HG02763 (cell line): Measurements from ENCODE around the gene DNAJC30.
"Not testable (repeated sequence)": the region's sequence is repeated elsewhere in the genome, so short reads cannot be mapped to it uniquely, and the experiment has no call there.

Experiments used
- ATAC-seq: cut with Tn5 transposase; IDR thresholded peaks from one replicate; pipeline ENCODE4 v1.9.1; 2021; ENCODE audit warnings: mild to moderate bottlenecking, moderate library complexity; ENCODE audit not compliant: unreplicated experiment

DNAJC30 gene

DNA sequence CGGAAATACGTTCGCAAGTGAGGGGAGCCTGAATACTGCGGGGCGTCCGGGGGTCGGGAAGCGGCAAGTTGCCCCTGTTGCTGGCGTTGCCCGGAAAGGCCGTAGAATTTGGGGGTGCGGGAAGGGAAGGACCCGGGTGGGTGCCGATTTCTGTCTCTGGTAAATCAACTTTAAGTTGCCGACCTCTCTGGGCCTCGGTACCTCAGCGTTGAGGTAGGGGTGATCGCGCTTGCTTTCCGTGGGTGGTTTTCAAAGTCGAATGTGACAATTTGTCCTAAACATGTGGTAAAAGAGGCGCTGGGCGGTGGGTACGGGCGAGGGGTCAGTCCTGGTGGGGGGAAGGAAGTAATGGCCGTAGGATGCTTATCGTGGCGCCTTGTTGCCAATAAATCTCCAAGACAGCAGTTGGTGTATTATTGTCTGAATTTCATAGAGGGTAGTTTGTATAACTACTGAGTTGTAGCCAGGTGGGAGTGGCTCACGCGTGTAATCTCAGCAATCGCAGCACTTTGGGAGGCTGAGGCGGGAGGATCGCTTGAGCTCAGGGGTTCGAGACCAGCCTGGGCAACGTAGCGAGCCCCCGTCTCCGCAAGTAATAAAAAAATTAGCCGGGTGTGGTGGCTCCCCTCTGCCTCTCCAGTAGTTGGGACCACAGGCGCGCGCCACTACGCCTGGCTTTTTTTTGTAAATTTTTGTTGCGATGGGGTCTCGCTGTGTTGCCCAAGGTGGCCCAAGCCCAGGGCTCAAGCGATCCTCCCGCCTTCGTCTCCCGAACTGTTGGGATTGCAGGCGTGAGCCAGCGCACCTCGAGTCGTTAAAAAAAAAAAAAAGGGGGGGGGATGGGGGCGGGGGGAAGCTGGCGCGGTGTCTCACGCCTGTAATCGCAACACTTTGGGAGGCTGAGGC lies 788 bp upstream of the DNAJC30 start:
- ATAC-seq: no peak

DNA sequence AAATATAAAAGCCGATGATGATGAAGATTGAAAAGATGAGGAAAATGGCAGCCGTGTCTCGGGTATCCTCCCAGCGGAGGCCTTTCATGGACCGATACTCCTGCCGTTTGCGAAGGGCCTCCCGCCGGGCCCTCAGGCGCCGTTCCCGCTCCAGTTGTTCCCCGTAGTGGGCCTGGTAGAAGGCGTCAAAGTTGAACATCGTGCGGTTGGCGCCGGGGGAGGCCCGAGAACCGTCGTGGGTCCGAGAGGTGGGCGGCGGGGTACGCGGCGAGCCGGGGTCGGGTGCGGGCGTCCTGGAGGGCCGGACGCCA lies 553 bp downstream of the DNAJC30 start:
- ATAC-seq: no peak

DNA sequence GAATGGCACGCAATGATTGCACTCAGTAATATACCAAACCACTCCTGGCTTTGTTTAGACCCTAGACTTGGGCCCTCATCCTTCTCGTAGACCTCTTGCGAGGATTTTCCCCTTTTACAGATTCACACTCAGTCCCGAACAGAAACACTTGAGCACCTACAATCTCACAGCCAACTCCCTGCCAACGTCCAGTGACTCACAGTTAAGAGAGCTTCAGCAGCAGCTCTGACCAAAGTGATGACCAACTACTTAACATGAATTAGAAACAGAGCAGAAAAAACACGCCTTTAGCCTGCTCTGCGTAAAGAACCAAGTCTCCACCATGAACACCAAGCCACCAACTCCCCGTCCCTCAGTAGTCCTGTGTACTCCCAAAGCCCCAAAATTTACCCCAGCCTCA lies 2.2 kb downstream of the DNAJC30 start:
- ATAC-seq: no peak

DNA sequence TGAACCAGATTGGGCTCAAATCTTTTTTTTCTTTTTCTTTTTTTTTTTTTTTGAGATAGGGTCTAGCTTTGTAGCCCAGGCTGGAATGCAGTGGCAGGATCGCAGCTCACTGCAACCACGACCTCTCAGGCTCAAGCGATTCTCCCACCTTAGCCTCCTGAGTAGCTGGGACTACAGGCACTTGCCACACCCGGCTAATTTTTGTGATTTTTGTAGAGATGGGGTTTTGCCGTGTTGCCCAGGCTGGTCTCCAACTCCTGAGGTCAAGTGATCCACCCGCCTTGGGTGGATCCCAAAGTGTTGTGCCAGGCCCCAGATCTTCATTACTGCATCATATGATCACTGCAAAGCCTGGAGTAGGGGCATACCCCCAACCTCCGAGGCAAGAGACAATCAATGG lies 2.8 kb downstream of the DNAJC30 start:
- no peak for ATAC-seq

DNA sequence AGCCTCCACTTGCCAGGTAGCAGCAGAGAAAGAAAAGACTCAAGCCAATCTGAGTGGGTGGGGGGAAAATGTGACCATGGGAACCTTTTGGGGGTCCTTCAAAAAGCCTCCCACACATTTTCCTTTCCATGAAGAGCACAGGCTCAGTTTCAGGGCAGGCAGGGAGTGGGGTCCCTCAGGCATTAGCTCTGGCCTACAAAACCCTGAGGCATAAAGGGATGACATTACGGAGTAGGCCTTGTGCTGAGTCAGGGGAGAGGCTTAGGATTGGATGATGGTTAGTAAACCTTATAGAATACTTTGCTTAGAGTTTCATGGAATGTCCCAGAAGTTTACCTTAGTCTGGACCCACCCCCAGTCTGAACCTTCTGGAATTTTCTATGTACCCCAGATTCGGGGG lies 3.5 kb downstream of the DNAJC30 start:
- no peak for ATAC-seq

DNA sequence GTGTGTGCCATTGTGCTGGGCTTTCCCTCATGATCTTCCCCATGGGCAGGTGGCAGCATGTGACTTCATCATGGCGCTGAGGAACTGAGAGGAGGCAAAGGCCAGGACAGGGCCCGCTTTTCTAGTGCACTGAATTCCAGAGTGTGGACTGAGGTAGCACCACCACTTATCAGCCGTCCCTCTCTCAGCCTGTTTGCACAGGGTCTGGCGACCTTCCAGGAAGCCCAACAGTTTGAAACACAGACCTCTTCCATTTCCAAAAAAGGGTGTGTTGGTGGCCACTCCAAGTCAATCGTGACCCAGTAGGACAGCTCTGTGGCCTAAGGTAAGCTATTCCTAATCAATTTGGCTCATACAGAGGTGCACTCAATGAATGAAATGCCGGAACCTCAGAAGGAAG lies 4.4 kb downstream of the DNAJC30 start:
- no peak for ATAC-seq

DNA sequence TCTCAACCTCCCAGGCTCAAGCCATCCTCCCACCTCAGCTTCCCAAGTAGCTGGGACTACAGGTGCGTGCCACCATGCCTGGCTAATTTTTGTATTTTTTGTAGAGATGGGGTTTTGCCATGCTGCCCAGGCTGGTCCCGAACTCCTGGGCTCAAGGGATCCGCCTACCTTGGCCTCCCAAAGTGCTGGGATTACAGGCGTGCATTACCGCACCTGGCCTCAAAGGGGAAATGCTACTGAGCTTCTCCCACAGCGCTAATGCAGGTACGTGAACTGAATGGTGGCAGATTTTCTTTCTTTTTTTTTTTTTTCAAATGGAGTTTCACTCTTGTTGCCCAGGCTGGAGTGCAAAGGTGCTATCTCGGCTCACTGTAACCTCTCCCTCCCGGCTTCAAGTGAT lies 7.2 kb downstream of the DNAJC30 start:
- ATAC-seq: not testable (repeated sequence)

DNA sequence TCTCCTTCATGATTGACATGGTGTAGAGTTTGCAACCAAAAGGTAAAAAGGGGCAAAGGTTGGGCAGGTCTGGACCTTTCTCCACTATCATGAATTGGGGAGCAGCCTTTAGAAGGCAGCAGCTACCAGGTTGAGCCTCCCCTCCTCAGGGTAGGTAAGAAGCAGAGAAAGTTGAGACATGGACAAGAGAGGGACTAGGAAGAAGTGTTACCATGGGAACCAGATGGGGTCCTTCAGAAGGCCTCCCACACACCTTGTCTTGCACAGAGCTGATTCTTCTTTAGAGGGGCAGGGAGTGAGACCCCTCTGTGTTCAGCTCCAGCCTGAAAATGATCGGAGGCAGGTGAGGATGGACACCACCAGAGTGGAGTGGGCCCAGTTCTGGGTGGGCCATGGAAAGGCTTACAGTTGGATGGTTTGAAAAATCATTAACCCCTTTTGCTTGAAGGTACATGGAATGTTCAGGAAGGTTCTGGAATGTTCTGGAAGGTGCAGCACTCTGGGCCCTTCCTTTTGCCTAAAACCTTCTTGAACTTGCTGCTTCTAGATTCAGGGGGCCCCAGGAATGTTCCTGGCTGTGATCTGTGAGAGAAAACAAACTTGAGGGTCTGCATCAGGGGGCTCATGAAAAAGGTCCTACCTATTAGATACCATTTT lies 8.7 kb downstream of the DNAJC30 start:
- ATAC-seq: no peak

DNA sequence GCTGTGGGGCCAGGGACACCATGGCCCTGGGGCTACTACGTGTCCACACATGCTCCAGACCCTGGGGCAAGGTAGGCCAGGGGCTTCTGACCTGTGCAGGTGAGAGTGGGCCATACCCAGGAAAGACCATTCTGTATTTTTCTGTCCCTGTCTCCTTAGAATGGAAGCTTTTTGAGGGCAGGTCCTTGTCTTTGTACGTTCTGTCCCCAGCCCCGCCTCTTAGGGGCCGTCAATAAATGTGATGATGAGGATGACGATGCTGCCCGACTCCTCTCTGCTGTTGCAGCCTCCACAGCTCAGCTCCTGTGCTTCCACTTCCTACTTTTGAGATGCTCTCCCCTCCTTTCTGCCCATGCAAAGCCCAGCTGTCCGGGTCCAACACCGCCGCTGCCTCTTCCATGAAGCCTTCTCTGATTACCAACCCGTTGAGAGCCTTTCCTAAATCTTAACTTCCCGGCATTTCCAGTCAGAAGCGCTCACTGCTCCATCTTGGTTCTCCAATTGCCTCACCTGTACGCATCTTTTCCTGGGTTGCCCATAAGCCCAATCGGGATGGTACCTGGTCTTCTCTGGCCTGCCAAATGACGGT lies 11.3 kb downstream of the DNAJC30 start:
- no peak for ATAC-seq

DNA sequence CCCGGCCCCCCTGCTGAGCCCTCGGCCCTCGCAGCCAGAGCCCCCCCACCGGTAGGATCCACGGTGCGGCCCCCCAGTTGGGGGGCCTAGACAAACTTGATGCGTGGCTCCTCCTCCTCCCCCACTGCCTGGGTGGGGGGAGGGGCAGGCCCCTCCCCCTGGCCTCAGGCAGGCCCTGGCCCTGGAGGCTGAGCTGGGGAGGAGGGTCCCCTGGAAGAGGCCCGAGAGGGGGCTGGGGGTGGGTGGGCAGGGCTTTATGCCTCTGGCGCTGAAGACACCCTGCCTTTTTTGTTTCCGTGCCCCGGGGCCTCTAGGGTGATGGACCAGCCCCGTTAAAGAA lies 12.0 kb downstream of the DNAJC30 start:
- ATAC-seq: no peak

DNA sequence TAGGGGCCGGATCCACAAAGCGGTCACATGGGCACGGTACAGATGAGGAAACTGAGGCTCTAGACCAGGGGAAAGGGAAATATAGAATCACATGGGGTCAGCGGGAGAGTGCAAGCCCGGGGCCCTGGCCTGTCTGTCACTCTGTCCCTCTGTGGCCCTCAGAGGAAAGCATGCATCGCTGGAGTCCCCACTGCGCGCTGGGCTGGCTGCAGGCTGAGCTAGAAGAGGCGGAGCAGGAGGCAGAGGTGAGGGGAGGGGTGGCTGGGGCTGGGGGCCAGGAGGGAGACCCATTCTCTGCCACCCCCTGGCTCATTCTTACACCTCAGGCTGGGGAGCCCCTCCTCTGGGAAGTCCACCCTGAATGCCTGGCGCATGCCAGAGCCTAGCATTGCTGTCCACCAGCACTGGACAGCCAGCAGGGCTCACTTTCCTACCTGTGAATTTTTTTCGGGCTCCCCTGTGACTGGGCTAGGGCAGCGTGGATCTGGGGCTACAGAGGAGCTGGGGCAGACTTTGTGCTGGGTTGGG lies 13.3 kb downstream of the DNAJC30 start:
- no peak for ATAC-seq

DNA sequence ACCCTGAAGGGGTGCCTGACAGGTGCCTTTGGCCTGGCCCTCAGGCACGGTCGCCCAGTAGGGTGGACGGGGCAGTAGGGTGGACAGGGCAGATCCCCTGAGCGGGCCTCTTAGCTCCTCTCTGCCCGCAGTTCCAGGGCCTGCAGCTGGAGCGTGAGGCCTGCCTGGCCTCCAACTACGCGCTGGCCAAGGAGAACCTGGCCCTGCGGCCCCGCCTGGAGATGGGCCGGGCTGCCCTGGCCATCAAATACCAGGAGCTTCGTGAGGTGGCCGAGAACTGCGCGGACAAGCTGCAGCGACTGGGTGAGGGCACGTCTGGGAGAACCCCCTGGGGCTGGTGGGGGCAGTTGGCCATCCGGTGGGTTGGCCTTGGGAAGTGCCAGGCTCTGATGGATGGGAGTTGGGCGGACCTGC lies 14.0 kb downstream of the DNAJC30 start:
- ATAC-seq: no peak

DNA sequence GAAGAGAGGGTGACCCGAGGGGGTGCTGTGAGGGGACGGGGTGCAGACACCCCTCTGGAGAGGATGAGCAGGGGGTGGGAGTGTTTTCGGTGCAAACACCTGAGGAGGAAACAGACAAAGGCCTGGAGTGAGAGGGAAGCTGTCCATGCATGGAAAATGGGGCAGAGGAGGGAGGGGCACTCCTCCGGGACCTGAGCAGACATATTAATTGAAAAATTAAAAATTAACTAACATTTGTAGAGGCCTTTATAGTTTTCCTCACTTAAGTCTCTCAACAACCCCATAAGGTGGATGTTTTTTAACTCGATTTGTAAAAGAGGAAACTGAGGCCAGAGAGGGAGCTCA lies 14.4 kb downstream of the DNAJC30 start:
- no peak for ATAC-seq

DNA sequence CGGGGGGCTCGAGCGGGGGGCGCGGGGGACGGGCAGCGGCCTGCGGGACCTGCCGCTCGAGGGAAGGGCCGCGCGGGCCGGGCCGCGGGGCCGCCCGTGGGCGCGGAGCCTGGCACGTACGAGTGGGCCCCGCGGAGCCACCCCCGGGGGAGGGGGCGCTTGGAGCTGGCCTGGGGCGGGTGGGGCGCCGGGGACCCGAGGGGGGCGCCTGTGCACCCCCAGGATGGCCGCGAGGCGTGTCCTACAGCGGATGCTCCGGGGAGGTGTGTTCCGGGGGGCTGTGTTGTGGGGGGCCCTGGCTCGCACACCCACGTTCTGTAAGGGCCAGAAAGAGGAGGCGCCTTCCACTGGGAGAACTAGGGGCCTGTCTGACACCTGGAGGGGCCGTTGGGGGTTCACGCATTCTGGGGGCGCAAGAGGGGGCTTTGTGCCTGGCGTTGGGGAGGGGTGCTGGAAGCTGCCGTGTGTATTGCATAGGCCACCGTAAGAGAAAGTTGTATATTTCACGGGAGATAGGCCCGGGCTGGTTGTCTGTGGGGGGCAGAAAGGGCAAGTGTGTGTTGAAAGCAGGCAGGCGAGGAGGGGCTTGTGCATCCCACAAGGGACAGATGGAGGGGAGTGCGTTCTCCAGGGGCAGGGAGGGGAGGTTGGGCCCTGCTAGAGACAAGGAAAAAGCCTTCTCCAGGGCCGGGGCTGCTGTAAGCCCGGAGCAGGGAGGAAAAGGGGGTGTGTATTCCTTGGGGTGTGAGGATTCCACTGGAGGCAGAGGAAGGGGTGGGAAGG lies 15.0 kb downstream of the DNAJC30 start:
- peak; percentile 19 for ATAC-seq

DNA sequence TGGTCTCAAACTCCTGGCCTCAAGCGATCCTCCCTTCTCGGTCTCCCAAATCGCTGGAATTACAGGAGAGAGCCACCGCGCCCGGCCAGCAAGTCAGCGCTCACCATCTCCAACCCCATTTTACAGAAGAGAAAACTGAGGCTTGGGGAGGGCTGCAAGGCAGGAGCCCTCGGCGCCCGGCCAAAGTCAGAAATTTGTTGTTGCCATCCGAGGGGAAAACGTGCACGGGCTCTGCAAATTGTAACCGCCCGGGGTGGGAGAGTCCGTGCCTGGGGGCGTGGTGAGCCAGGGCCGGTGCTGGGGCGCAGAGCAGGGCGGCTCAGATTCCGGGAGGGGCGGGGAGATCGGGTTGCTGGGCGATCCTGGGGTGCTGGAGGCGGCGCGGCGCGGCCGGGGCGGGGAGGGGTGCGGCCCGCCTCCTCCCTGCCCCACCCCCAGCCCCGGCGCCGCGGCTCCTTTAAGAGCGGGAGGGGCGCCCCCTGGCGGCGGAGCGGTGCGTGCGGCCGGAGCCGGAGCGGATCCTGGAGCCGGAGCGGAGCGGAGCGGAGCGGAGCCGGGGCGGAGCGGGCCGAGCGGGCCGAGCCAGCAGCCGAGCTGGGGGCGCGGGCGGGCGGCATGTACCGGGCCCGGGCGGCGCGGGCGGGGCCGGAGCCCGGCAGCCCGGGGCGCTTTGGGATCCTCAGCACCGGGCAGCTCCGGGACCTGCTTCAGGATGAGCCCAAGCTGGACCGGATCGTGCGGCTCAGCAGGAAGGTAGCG lies 15.7 kb downstream of the DNAJC30 start, which contains the start of gene VPS37D:
Gene VPS37D (plus strand): TSS at position 488 of the 759 bp plus-strand sequence. CDS start 128 bp downstream, at position 616.
- peak; percentile 90 for ATAC-seq

DNA sequence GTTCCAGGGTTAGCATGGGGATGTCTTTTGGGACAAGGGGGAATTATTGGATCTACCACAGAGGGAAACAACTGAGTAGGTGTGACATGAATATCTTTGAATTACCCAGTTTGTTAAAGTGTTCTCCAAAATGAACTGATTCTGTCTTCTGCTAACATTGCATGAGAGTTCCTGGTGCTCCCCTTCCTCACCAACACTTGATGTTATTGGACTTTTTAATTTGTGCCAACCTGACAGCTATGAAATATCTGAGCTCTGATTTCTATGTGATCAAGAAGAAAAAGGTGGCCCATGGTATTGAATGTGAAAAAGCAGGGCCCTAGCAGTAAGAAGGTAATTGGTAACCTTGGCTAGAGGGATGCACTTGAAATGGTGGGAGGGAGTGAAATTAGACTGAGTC lies 20.2 kb downstream of the DNAJC30 start:
- ATAC-seq: no peak

DNA sequence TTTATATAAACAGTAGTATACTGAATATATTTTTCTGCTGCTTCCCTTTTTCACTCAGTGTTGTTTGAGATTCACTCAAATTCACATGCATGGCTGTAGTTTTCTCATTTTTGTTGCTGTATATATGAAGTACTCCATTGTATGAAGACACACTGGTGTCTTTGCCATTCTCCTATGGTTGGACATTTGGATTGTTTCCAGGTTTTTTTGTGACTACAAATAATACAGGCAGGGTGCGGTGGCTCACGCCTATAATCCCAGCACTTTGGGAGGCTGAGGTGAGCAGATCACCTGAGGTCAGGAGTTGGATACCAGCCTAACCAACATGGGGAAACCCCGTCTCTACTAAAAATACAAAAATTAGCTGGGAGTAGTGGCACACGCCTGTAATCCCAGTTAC lies 22.7 kb downstream of the DNAJC30 start:
- ATAC-seq: not testable (repeated sequence)

DNA sequence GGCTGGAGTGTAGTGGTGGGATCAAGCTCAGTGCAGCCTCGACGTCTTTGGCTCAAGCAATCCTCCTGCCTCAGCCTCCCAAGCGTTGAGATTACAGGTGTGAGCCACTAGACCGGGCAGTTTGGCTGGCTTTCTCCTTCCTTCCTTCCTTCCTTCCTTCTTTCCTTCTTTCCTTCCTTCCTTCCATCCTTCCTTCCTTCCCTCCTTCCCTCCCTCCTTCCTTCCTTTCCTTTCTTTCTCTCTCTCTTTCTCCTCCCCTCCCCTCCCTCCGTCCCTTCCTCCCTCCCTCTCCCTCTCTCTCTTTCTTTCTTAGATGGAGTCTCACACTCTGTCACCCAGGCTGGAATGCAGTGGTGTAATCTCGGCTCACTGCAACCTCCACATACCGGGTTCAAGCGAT lies 23.3 kb downstream of the DNAJC30 start:
- no peak for ATAC-seq

DNA sequence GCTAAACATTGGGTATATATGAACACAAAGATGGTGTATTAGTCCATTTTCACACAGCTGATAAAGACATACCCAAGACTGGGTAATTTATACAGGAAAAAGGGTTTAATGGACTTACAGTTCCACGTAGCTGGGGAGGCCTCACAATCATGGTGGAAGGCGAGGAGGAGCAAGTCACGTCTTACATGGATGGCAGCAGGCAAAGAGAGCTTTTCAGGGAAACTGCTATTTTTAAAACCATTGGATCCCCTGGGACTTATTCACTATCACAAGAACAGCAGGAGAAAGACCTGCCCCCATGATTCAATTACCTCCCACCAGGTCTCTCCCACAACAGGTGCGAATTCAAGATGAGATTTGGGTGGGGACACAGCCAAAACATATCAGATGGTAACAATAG lies 27.9 kb downstream of the DNAJC30 start:
- not testable (repeated sequence) for ATAC-seq

DNA sequence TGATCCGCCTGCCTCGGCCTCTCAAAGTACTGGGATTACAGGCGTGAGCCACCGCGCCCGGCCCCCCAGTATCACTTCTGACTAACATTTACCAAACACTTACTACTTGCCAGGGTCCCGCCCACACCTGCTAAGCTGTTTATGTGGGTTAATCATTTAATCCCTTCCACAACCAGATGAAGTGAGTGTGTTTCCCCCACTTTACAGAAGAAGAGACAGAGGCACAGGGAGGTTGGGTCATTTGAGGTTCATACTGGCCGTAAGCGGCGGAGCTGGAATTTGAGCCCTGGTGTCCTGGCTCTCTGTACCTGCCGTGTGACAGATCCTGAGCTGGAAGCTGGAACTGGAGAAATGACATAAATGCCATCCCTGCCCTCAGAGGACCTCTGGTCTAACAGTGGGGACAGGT lies 30.7 kb downstream of the DNAJC30 start:
- ATAC-seq: no peak
